Nephron (organoid): ENCODE measurements around the gene SMIM32.

Experiments
- H3K27ac Mint-ChIP-seq, 3 experiments: 2 replicates each; pipeline ENCODE4 v1.8.0; 2020; ENCODE audit warnings: mixed read lengths in 3 of 3, mild to moderate bottlenecking in 2 of 3, moderate library complexity in 1 of 3
- H3K27me3 Mint-ChIP-seq: 2 replicates; pipeline ENCODE4 v1.8.0; 2021; ENCODE audit warnings: low read depth, mild to moderate bottlenecking, moderate library complexity, mixed read lengths
- H3K36me3 Mint-ChIP-seq: 2 replicates; pipeline ENCODE4 v1.8.0; 2020; ENCODE audit warnings: low read depth, mixed read lengths
- H3K4me1 Mint-ChIP-seq: 2 replicates; pipeline ENCODE4 v1.8.0; 2020; ENCODE audit warnings: mixed read lengths
- H3K4me3 Mint-ChIP-seq, 3 experiments: 2 replicates each; pipeline ENCODE4 v1.8.0; 2020; ENCODE audit warnings: mild to moderate bottlenecking in 3 of 3, mixed read lengths in 3 of 3, moderate library complexity in 2 of 3
- H3K9me3 Mint-ChIP-seq: 2 replicates; pipeline ENCODE4 v1.8.0; 2020; ENCODE audit warnings: mixed read lengths
- CTCF ChIP-seq, 3 experiments: fragments of 200-600 bp; sonication (generic); IDR thresholded peaks; one replicate each; pipeline ENCODE4 v1.5.0; 2021; ENCODE audit warnings: antibody characterized with exemption in 3 of 3; ENCODE audit not compliant: unreplicated experiment in 3 of 3

Gene SMIM32

GRCh38 chr5:136192526-136193321 lies at the start of gene SMIM32:
SMIM32 (minus strand) TSS chr5:136193162; CDS start chr5:136192524, 638 bp downstream.
- Mint-ChIP-seq H3K27ac (peak within 1 kb of the TSS in 1 of 3 experiments; percentile 55), H3K9me3 (no peaks in the 10 kb centered on the region), H3K36me3 (peaks cover 19% of the 10 kb centered on the region), H3K4me1 (peaks cover 21% of the 10 kb centered on the region), H3K4me3 (peak within 1 kb of the TSS; percentile 81 to 86 (median 82)), H3K27me3 (peaks cover 71% of the 10 kb centered on the region)
- no peak for TF ChIP-seq CTCF (IDR thresholded peaks at IDR 0.05; ENCODE audit: unreplicated experiment in 3 of 3)

GRCh38 chr5:136242611-136243010 lies 49.6 kb upstream of the SMIM32 start:
- Mint-ChIP-seq H3K27ac (no peak overlapping the region), H3K36me3 (no peaks in the 10 kb centered on the region), H3K9me3 (no peaks in the 10 kb centered on the region), H3K4me3 (no peak overlapping the region), H3K27me3 (peaks cover 20% of the 10 kb centered on the region), H3K4me1 (no peaks in the 10 kb centered on the region)
- no peak for TF ChIP-seq CTCF (IDR thresholded peaks at IDR 0.05; ENCODE audit: unreplicated experiment in 3 of 3)

GRCh38 chr5:136242136-136242535 lies 49.2 kb upstream of the SMIM32 start:
- H3K4me3 Mint-ChIP-seq: no peak overlapping the region
- H3K4me1 Mint-ChIP-seq: no peaks in the 10 kb centered on the region
- H3K9me3 Mint-ChIP-seq: no peaks in the 10 kb centered on the region
- peaks cover 15% of the 10 kb centered on the region for H3K27me3 Mint-ChIP-seq
- no peaks in the 10 kb centered on the region for H3K36me3 Mint-ChIP-seq
- no peak for TF ChIP-seq CTCF (IDR thresholded peaks at IDR 0.05; ENCODE audit: unreplicated experiment in 3 of 3)
- no peak overlapping the region for H3K27ac Mint-ChIP-seq

GRCh38 chr5:136240894-136241293 lies 47.9 kb upstream of the SMIM32 start:
- Mint-ChIP-seq H3K36me3 (no peaks in the 10 kb centered on the region), H3K4me1 (no peaks in the 10 kb centered on the region), H3K9me3 (no peaks in the 10 kb centered on the region), H3K27ac (no peak overlapping the region), H3K27me3 (peaks cover 23% of the 10 kb centered on the region), H3K4me3 (no peak overlapping the region)
- no peak for TF ChIP-seq CTCF (IDR thresholded peaks at IDR 0.05; ENCODE audit: unreplicated experiment in 3 of 3)

GRCh38 chr5:136236479-136237083 lies 43.6 kb upstream of the SMIM32 start:
- Mint-ChIP-seq H3K27ac (peak overlapping the region in 1 of 3 experiments; percentile 56), H3K27me3 (peaks cover 17% of the 10 kb centered on the region), H3K4me1 (peaks cover 5% of the 10 kb centered on the region), H3K36me3 (no peaks in the 10 kb centered on the region), H3K4me3 (no peak overlapping the region), H3K9me3 (no peaks in the 10 kb centered on the region)
- no peak for TF ChIP-seq CTCF (IDR thresholded peaks at IDR 0.05; ENCODE audit: unreplicated experiment in 3 of 3)
